ENCODE measurements around the gene PHACTR3. TPM values are rescaled to one million over a fixed set of nuclear protein-coding genes. Genes with fewer than 3 reads are reported as not detected.
"Not testable (repeated sequence)": the region's sequence is repeated elsewhere in the genome, so short reads cannot be mapped to it uniquely, and the experiment has no call there.

PHACTR3 gene
- polyA plus RNA-seq, 1 donor, result 8.3 TPM

- Histone ChIP-seq H3K27me3 (ENCODE audit: control insufficient read depth, insufficient read depth, low read length) (peaks cover 69% of the 10 kb centered on the region), H3K4me1 (ENCODE audit: control insufficient read depth, insufficient read depth, low read length) (no peaks in the 10 kb centered on the region), H3K27ac (ENCODE audit: low read length) (no peak overlapping the region), H3K36me3 (ENCODE audit: control insufficient read depth, insufficient read depth, low read length) (no peaks in the 10 kb centered on the region), H3K9me3 (ENCODE audit: control insufficient read depth, low read depth, low read length) (no peaks in the 10 kb centered on the region), H3K4me3 (ENCODE audit: low read length) (no peak overlapping the region)
- WGBS (ENCODE audit: insufficient coverage, low lambda C conversion rate), result 71% methylated on average over 1 of the region's 4 CpGs
- no peak for DNase-seq
Measured at GRCh38 chr20:59606566-59606965, 2.2 kb downstream of the PHACTR3 start.

DNA sequence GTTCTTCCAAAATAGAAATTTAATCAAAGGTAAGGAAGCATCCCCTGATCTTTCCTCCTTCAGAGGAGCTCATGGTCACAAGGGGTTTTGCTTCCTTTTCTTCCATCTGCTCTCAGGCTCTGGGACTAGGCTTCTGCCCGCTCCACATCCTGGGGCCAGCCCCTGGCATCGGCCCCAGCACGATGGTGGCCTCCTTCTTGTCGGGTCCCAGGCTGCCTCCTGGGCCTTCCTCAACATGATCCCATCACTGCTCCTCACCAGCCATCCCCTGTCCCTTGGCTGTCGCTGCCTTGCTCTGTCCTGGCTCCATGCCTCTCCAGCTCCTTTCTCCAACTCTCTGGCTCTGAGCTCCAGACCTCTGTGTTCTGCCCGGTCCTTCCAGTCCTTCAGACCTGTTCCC is 4.1 kb downstream of the PHACTR3 start:
- no peak for DNase-seq
- Histone ChIP-seq H3K36me3 (ENCODE audit: control insufficient read depth, insufficient read depth, low read length) (no peaks in the 10 kb centered on the region), H3K4me3 (ENCODE audit: low read length) (no peak overlapping the region), H3K4me1 (ENCODE audit: control insufficient read depth, insufficient read depth, low read length) (no peaks in the 10 kb centered on the region), H3K27me3 (ENCODE audit: control insufficient read depth, insufficient read depth, low read length) (peaks cover 55% of the 10 kb centered on the region), H3K27ac (ENCODE audit: low read length) (no peak overlapping the region), H3K9me3 (ENCODE audit: control insufficient read depth, low read depth, low read length) (no peaks in the 10 kb centered on the region)
- WGBS (ENCODE audit: insufficient coverage, low lambda C conversion rate), result no CpG with 5 or more reads among the region's 6 CpGs

GRCh38 chr20:59608871-59609270 is 4.5 kb downstream of the PHACTR3 start:
- no CpG with 5 or more reads among the region's 5 CpGs for WGBS (ENCODE audit: insufficient coverage, low lambda C conversion rate)
- H3K27ac ChIP-seq (ENCODE audit: low read length), result no peak overlapping the region
- no peak for DNase-seq
- H3K4me3 ChIP-seq (ENCODE audit: low read length), result no peak overlapping the region
- H3K27me3 ChIP-seq (ENCODE audit: control insufficient read depth, insufficient read depth, low read length), result peaks cover 50% of the 10 kb centered on the region
- no peaks in the 10 kb centered on the region for H3K4me1 ChIP-seq (ENCODE audit: control insufficient read depth, insufficient read depth, low read length)
- H3K9me3 ChIP-seq (ENCODE audit: control insufficient read depth, low read depth, low read length), result no peaks in the 10 kb centered on the region
- no peaks in the 10 kb centered on the region for H3K36me3 ChIP-seq (ENCODE audit: control insufficient read depth, insufficient read depth, low read length)

DNA sequence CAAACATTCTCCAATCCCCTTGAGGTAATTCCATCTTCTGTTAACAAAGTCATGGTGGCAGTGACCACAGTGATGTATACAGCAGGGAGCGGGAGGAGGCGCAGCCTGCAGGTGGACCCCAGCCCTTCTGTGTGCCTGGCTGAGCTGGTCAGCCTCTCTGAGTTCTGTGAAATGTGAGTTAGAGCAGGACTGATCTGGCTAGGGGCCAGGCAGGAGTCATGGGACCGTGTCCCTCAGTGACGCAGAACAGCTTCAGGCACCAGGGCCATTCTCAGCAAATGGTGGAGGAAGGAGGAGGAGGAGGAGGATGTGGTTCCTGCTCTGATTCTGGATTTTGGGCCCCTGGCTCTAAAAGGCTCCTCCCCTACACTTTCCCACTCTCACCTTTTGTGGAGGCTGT is 6.9 kb downstream of the PHACTR3 start:
- no peak overlapping the region for H3K27ac ChIP-seq (ENCODE audit: low read length)
- DNase-seq, result no peak
- no peaks in the 10 kb centered on the region for H3K9me3 ChIP-seq (ENCODE audit: control insufficient read depth, low read depth, low read length)
- H3K4me3 ChIP-seq (ENCODE audit: low read length), result no peak overlapping the region
- H3K4me1 ChIP-seq (ENCODE audit: control insufficient read depth, insufficient read depth, low read length), result no peaks in the 10 kb centered on the region
- H3K36me3 ChIP-seq (ENCODE audit: control insufficient read depth, insufficient read depth, low read length), result no peaks in the 10 kb centered on the region
- WGBS (ENCODE audit: insufficient coverage, low lambda C conversion rate), result no CpG with 5 or more reads among the region's 4 CpGs
- H3K27me3 ChIP-seq (ENCODE audit: control insufficient read depth, insufficient read depth, low read length), result peaks cover 27% of the 10 kb centered on the region

- H3K4me3 ChIP-seq (ENCODE audit: low read length), result no peak overlapping the region
- no peaks in the 10 kb centered on the region for H3K36me3 ChIP-seq (ENCODE audit: control insufficient read depth, insufficient read depth, low read length)
- WGBS (ENCODE audit: insufficient coverage, low lambda C conversion rate), result 100% methylated on average over 1 of the region's 5 CpGs
- peaks cover 2% of the 10 kb centered on the region for H3K27me3 ChIP-seq (ENCODE audit: control insufficient read depth, insufficient read depth, low read length)
- no peaks in the 10 kb centered on the region for H3K4me1 ChIP-seq (ENCODE audit: control insufficient read depth, insufficient read depth, low read length)
- H3K27ac ChIP-seq (ENCODE audit: low read length), result no peak overlapping the region
- no peaks in the 10 kb centered on the region for H3K9me3 ChIP-seq (ENCODE audit: control insufficient read depth, low read depth, low read length)
- no peak for DNase-seq
Measured at GRCh38 chr20:59613861-59614260, 9.5 kb downstream of the PHACTR3 start.

DNA sequence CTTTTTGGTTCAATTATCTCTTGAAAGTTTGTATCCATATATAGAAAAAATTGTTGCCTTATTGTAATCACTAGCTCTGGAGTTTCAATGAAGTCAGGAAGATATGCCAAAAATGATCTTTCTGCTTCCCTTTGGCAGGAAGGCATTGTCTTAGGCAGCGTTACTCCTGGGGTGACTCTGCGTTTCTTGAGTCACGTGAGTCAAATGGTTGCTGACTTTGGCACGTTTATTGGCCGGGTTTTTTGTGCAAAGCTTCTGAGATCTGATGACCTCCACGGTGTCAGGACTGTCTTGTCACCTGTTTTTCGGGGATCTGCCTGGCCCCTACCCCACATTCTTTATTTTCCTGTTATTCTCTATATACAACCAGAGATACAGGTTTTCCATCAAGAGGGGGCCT is 10.4 kb downstream of the PHACTR3 start:
- Histone ChIP-seq H3K27ac (ENCODE audit: low read length) (no peak overlapping the region), H3K36me3 (ENCODE audit: control insufficient read depth, insufficient read depth, low read length) (no peaks in the 10 kb centered on the region), H3K4me3 (ENCODE audit: low read length) (no peak overlapping the region), H3K4me1 (ENCODE audit: control insufficient read depth, insufficient read depth, low read length) (no peaks in the 10 kb centered on the region), H3K27me3 (ENCODE audit: control insufficient read depth, insufficient read depth, low read length) (no peaks in the 10 kb centered on the region), H3K9me3 (ENCODE audit: control insufficient read depth, low read depth, low read length) (no peaks in the 10 kb centered on the region)
- 79% methylated on average over 5 of the region's 7 CpGs for WGBS (ENCODE audit: insufficient coverage, low lambda C conversion rate)
- DNase-seq, result no peak

GRCh38 chr20:59616306-59616705 is 12.0 kb downstream of the PHACTR3 start:
- DNase-seq, result no peak
- no peak overlapping the region for H3K27ac ChIP-seq (ENCODE audit: low read length)
- no peaks in the 10 kb centered on the region for H3K27me3 ChIP-seq (ENCODE audit: control insufficient read depth, insufficient read depth, low read length)
- no CpG with 5 or more reads among the region's 5 CpGs for WGBS (ENCODE audit: insufficient coverage, low lambda C conversion rate)
- H3K4me1 ChIP-seq (ENCODE audit: control insufficient read depth, insufficient read depth, low read length), result no peaks in the 10 kb centered on the region
- H3K36me3 ChIP-seq (ENCODE audit: control insufficient read depth, insufficient read depth, low read length), result no peaks in the 10 kb centered on the region
- no peaks in the 10 kb centered on the region for H3K9me3 ChIP-seq (ENCODE audit: control insufficient read depth, low read depth, low read length)
- no peak overlapping the region for H3K4me3 ChIP-seq (ENCODE audit: low read length)

- no peaks in the 10 kb centered on the region for H3K4me1 ChIP-seq (ENCODE audit: control insufficient read depth, insufficient read depth, low read length)
- no peak overlapping the region for H3K27ac ChIP-seq (ENCODE audit: low read length)
- no peaks in the 10 kb centered on the region for H3K9me3 ChIP-seq (ENCODE audit: control insufficient read depth, low read depth, low read length)
- no peaks in the 10 kb centered on the region for H3K36me3 ChIP-seq (ENCODE audit: control insufficient read depth, insufficient read depth, low read length)
- no CpG with 5 or more reads among the region's 2 CpGs for WGBS (ENCODE audit: insufficient coverage, low lambda C conversion rate)
- no peak for DNase-seq
- no peak overlapping the region for H3K4me3 ChIP-seq (ENCODE audit: low read length)
- H3K27me3 ChIP-seq (ENCODE audit: control insufficient read depth, insufficient read depth, low read length), result no peaks in the 10 kb centered on the region
Measured at GRCh38 chr20:59617221-59617620, 12.9 kb downstream of the PHACTR3 start.

DNA sequence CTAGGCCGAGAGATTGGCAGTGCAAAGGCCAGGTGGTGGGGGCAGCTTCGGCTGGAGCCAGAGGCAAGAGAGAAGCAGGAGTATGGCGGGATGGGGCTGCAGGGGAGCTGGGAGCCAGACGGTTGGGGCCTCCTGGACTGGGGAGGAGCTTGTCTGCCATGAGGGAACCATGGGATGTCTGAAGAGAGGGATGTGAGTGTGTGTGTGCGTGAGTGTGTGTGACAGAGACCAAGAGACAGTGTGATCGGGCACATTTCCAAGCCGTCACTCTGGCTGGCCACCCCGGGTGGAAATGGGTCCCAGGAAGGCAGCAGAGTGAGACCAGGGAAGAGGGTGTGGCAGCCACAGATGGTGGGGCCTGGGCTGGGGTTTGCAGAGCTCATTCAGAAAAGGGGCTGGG is 13.8 kb downstream of the PHACTR3 start:
- Histone ChIP-seq H3K27ac (ENCODE audit: low read length) (no peak overlapping the region), H3K4me3 (ENCODE audit: low read length) (no peak overlapping the region), H3K36me3 (ENCODE audit: control insufficient read depth, insufficient read depth, low read length) (no peaks in the 10 kb centered on the region), H3K27me3 (ENCODE audit: control insufficient read depth, insufficient read depth, low read length) (no peaks in the 10 kb centered on the region), H3K9me3 (ENCODE audit: control insufficient read depth, low read depth, low read length) (no peaks in the 10 kb centered on the region), H3K4me1 (ENCODE audit: control insufficient read depth, insufficient read depth, low read length) (no peaks in the 10 kb centered on the region)
- WGBS (ENCODE audit: insufficient coverage, low lambda C conversion rate), result no CpG with 5 or more reads among the region's 8 CpGs
- no peak for DNase-seq

GRCh38 chr20:59618585-59618984 is 14.2 kb downstream of the PHACTR3 start:
- H3K27me3 ChIP-seq (ENCODE audit: control insufficient read depth, insufficient read depth, low read length); H3K27ac ChIP-seq (ENCODE audit: low read length); H3K9me3 ChIP-seq (ENCODE audit: control insufficient read depth, low read depth, low read length); H3K4me1 ChIP-seq (ENCODE audit: control insufficient read depth, insufficient read depth, low read length); H3K36me3 ChIP-seq (ENCODE audit: control insufficient read depth, insufficient read depth, low read length); DNase-seq; H3K4me3 ChIP-seq (ENCODE audit: low read length): not testable (repeated sequence)
- no CpG with 5 or more reads among the region's 6 CpGs for WGBS (ENCODE audit: insufficient coverage, low lambda C conversion rate)

GRCh38 chr20:59620860-59621505 is 16.6 kb downstream of the PHACTR3 start:
- WGBS (ENCODE audit: insufficient coverage, low lambda C conversion rate), result no CpG with 5 or more reads among the region's 11 CpGs
- no peaks in the 10 kb centered on the region for H3K27me3 ChIP-seq (ENCODE audit: control insufficient read depth, insufficient read depth, low read length)

More at GRCh38 chr20:59620860-59621505, 16.6 kb downstream of the PHACTR3 start:
- Histone ChIP-seq H3K4me3 (ENCODE audit: low read length) (no peak overlapping the region), H3K27ac (ENCODE audit: low read length) (no peak overlapping the region), H3K4me1 (ENCODE audit: control insufficient read depth, insufficient read depth, low read length) (no peaks in the 10 kb centered on the region), H3K9me3 (ENCODE audit: control insufficient read depth, low read depth, low read length) (no peaks in the 10 kb centered on the region), H3K36me3 (ENCODE audit: control insufficient read depth, insufficient read depth, low read length) (no peaks in the 10 kb centered on the region)
- no peak for DNase-seq
